Measurements from ENCODE around the gene FCRLA.
A peak's percentile ranks its signal among the peaks of the same experiment; 100 is the strongest.
"Not testable (repeated sequence)": the region's sequence is repeated elsewhere in the genome, so short reads cannot be mapped to it uniquely, and the experiment has no call there.

The FCRLA gene, protein sequence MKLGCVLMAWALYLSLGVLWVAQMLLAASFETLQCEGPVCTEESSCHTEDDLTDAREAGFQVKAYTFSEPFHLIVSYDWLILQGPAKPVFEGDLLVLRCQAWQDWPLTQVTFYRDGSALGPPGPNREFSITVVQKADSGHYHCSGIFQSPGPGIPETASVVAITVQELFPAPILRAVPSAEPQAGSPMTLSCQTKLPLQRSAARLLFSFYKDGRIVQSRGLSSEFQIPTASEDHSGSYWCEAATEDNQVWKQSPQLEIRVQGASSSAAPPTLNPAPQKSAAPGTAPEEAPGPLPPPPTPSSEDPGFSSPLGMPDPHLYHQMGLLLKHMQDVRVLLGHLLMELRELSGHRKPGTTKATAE

DNA sequence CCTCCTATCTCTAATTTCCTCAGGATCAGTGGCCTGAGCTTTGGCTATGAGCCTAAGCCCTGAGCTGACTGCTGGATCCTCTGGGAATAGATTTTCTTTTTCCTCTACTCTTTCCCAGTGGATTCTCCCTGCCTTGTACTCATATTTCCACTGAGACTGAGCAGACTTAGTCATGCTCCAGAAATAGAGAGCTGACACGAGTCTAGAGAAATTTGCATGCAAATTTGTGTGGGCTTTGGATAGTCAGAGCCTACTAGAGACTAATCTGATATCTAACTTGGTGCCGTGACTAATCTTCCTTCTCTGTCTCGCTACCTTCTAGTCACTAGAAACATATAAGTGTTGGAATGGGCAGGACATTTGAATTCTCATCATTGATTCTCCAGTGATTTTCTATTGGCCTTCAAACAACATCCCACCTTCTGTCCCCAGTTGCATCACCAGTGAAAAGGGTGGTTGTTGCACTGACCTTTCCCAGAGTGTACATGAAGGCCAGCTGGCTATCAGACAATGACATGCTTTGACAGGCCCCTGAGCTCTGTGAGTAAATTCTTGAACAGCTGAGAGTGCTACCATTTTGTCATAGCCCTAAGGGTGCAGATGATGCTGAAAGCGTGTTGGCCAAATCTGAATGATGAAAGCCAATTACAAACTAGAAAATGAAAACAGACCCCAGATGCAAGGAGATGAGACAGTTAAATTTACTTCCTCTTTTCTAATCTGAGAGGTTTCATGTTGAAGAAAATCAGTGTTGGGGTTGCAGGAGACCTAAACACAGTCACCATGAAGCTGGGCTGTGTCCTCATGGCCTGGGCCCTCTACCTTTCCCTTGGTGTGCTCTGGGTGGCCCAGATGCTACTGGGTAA is at the start of gene FCRLA:
FCRLA (plus strand) TSS at position 748 of the 866 bp plus-strand sequence; CDS start at position 784, 36 bp downstream.
- no peak for DNase-seq

DNA sequence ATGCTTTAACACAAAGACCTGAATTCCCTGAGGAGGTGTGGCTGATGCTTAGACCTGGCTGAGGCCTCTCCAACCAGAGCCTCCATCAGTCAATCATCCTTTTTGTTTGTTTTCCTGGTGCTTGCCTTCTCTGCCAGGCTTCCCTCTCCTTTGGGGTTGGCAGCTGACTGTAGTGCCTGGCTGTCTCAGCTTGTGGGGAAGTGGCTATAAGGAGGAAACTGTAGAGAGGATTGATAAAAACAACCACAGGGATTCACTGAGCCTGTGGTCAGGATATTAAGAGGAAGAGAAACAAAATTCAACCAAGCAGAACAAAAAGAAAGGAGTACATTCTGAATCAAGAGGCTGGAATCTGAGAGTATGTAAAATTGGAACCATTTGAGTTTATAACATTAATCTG is 48.5 kb upstream of the FCRLA start:
- not testable (repeated sequence) for DNase-seq

DNA sequence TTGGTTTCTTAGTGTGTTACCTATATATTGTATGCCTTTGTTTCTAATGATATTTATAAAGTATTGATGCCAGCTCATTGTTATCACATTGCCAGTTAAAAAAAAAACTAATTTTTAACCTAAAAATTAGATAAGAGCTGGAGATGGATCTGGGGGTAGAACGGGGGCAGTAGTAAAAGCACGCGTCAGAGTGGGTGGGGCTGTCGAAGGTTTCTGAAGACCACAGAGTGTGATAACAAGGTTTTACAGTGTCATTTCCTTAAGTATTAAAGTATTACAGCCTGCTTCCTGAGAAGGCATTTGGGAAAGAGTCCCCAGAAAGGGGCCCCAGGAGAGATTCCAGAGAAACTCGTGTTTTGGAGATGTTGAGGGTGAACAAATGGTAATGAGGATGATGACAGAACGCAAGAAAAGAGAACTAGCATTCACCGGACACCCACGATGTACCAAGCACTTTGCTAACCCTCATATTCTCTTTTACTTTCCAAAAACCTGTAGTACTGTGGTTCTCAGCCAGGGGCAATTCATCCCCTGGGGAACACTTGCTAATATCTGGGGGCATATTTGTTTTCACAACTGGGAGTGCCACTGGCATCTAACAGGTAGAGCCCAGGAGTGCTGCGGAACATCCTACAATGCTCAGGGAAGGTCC is 45.2 kb upstream of the FCRLA start:
- not testable (repeated sequence) for DNase-seq

DNA sequence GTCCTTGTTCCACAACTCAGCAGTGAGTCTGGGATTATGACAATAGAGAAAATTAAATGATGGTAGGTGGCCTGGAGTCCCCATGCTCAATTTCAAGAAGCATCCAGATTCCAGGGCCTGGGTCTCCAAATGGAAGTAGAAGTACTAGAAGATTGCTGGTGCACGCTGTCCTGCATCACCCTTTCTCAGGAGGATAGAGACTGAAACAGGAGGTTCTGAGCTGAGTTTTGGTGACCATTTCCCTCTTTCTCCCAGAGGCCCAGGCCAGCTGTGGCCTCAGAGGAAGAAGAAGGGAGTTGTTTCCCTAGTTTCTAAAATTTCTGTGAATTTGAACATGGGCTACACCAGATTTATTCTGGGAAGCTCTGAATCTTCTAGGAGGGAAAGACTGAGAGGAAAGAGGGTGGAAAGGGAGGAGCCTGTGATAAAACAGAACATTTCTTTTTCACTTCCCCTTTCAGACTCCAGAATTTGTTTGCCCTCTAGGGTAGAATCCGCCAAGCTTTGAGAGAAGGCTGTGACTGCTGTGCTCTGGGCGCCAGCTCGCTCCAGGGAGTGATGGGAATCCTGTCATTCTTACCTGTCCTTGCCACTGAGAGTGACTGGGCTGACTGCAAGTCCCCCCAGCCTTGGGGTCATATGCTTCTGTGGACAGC is 44.2 kb upstream of the FCRLA start, which contains the start of gene FCGR2B:
FCGR2B (plus strand) TSS at position 460 of the 656 bp plus-strand sequence; CDS start at position 559, 99 bp downstream.
- not testable (repeated sequence) for DNase-seq

DNA sequence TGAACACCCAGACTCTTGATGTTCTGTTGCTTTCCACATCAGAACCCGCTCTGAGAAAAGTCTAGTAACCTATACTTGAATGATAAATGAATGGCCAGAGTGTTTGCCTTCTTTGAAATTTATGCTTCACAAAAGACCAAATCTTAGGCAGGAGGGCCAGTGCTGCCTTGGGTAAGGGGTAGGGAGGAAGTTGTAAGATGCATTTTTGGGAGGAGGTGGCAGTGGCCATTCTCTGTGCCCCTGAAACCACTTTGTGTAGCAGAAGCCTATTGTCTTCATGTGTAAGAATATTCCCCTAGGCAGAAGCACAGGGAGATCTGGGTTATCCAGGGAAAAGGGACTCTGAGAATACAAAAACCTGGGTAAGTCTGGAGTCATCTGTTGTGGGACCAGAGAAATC is 43.5 kb upstream of the FCRLA start:
- DNase-seq, result not testable (repeated sequence)

DNA sequence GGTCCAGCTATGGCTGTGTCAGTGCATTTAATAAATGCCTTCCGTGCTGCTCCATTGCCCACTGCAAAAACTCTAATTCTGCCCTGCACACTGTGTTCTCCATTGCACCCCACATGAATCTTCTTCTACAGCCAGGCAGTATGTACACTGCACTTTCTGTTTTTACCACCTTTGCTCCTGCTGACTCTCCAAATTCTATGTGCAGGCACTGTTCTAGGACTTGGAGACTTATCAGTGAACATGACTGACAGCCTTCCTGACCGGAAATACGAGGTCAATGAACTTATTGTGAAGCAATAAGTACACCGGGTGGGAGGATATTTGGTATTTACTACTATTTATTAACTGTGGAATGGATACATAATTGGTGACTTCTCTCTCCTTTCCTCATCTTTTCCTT is 42.3 kb upstream of the FCRLA start:
- not testable (repeated sequence) for DNase-seq

DNA sequence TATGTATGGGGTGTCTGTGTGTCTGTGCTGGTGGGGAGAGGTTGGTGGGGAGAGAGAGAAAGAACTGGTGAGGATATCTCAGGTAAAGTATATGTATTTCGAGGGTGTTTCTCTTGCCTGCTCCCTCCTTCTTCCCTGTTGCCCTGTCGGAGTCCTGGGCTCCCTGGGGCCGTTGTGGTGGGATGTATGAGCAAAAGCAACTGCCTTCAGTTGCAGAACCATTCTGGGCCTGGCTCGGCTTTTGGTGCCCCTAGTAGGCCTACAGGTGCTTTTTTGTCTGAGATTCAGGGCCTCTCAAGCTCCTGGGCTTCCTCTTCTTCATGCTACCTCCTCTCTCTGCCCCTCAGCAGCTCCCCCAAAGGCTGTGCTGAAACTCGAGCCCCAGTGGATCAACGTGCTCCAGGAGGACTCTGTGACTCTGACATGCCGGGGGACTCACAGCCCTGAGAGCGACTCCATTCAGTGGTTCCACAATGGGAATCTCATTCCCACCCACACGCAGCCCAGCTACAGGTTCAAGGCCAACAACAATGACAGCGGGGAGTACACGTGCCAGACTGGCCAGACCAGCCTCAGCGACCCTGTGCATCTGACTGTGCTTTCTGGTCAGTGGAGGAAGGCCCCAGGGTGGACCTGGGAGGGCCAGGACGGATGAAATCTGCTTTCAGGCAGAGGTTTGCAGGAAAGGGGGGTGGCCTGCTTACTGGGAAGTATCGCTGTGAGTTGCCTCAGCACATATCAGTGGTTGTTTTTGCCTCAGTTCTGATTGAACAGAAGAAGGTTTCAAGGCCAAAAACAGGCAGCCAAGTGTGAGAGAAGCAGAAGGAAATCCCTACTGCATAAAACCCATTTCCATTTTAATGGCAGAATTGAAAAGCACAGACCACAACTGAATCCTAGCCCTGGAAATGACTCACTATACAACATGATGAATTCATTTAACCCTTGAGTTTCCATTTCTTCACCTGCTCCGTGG is 35.7 kb upstream of the FCRLA start:
- not testable (repeated sequence) for DNase-seq

DNA sequence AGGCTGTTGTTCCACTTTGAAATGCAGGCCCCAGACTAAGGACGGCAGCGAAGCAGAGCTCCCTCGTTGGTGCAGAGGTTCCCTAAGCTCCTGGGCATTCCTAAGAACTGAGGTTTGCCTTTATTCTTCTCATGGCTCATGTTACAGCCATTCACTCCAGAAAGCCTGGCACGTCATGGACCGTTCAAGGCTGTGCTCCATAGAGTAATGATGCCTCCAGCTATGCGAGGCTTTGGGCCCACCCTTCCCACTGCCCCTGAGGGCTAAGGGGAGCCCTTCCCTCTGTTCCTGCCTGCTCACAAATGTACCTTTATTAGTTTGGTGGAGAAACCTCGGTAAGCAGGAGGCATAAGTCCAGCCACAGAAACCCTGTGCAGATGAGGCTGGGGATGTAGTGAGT is 33.6 kb upstream of the FCRLA start:
- DNase-seq, result not testable (repeated sequence)

DNA sequence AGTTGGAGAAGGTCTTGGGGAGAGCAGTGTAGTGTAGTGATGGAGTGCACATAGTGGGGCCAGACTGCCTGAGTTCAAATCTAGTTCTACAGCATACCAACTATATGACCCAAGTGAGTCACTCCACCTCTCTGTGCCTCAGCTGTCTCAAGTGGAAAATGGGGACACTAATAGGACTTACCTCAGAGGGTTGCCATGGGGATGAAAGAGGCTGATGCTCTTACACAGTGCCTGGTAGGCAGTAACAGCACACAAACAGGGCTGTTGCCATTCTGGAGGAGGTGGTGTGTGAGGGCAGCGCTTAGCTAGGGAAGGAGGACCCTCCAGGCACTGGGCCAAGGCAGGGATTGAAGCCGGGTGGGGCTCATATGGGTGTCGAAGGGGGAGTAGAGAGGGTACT is 32.6 kb upstream of the FCRLA start:
- not testable (repeated sequence) for DNase-seq

DNA sequence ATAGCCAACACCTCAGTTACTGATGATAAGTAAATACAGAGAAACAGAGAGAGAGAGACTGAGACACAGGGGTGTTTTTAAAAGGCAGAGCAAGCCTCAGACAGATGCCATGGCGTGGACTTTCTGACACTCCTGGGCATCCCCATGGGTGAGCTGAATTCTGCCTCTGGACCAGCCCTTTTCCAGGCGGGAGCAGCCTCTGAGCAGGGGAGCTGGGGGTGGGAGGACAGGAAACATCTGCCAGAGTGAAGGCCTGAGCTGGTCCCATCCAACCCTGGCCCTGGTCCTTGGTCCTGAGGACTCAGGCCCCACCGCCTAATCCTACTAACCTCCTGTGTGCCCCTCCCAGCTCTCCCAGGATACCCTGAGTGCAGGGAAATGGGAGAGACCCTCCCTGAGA is 32.1 kb upstream of the FCRLA start:
- not testable (repeated sequence) for DNase-seq

DNA sequence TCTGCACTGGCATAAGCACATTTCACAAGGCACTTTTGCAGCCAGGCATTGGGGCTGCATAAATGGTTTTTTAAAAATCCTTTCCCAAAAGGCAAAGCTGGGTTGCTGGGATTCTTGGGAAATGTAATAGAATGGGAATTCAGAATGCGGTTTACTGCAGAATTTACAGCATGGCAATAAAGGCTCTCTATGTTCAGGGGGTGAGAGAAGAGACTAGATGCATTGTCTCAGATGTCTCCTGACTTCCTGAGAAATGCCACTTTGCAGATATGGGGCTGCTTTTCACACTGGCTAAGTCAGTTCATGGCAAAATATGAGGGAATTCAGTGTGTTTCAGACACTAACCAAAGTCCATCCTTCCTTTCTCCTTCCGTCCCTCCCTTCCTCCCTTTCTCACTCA is 30.6 kb upstream of the FCRLA start:
- DNase-seq, result no peak

DNA sequence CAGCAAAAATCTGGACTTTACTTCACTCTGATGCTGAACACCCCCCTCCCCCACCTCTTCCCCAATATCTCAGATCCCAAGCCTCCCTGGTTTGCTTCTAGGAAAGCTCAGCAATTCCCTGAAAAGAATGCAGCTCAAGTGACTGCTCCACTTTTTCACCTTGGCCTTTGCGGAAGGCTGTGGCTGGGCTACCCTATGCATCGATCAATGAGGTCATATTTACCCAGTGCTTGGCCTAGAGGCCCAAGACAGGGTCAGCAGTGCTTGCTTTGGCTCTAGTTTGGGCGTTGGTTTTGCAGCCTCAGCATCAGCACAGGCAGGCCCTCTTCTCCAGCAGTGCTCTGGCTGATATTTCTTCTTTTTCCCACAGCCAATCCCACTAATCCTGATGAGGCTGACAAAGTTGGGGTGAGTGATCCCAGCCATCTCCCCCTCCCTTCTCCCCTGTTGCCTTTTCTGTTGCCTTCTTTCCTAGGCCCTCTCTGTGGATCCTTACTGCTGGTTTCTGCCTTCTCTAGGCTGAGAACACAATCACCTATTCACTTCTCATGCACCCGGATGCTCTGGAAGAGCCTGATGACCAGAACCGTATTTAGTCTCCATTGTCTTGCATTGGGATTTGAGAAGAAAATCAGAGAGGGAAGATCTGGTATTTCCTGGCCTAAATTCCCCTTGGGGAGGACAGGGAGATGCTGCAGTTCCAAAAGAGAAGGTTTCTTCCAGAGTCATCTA is 29.9 kb upstream of the FCRLA start:
- no peak for DNase-seq

DNA sequence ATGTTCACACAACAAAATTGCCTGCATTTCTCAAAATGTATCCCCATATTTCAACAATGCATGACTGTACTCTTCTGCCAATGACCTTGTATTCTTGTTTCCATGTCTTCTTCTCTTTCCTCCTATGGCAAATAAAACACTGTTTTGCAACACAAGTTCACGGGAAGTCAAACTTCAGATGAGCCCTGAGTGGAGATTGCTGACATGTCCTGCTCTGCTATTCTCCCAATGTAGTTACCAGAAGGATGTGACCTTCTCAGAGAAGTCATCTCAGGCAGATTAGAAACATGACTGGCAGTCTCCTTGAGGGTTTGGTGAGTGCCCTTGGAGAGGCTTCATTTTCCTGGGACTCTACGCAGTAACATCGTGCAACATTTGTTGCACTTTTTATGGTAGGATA is 28.5 kb upstream of the FCRLA start:
- DNase-seq, result no peak

DNA sequence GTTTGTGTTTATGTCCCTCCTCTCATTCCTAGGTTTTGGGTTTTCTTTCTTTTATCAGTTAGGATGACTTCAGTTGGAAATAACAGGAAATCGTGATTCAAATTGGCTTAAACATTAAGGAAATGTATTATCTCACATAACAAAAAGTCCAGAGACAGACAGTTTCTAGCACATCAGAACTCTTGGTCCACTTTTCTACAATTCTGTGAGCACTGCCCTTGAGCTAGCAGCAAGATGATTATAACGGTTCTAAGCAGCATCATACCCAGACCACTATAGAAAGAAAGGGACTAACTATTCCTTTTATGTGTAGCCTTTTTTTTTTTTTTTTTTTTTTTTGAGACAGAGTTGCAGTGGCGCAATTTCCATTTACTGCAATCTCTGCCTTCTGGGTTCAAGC is 25.1 kb upstream of the FCRLA start:
- no peak for DNase-seq

DNA sequence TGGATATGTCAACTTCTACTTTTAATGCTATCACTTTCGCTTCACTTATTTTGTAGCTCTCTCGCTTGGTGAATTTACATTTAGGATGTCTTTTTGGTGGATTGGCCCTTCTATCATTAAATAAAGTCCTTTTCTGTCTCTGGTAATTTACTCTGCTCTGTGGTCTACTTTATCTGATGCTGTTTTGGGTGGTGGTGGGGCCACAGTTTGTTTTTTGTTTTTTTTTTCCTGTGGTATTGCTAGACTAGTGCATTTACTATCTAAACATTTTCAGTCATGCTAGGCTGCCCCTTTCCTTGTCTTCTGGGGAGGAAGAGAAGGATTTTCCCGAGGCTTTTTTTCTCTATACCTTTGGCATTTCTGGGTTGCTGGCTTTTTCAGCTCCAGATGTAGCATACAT is 18.1 kb upstream of the FCRLA start:
- DNase-seq, result no peak

DNA sequence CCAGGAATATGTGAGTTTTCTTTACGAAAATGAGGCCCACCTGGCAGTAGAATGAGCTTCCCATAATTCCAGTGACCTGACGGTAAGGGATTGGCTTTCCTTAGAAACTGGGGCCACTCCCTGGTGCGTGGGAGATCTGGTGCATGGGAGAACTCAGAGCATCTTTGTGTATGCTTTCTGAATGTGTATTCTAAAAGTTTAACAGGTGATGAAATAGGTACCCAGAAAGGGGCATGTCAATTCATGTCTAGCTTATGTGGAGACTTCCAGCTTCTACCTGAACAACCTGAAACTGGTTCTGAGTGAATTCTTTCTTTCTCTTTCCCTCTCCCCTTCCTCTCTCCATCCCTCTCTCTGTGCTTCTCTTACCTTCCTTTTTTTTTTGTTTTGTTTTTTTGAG is 15.2 kb upstream of the FCRLA start:
- no peak for DNase-seq

DNA sequence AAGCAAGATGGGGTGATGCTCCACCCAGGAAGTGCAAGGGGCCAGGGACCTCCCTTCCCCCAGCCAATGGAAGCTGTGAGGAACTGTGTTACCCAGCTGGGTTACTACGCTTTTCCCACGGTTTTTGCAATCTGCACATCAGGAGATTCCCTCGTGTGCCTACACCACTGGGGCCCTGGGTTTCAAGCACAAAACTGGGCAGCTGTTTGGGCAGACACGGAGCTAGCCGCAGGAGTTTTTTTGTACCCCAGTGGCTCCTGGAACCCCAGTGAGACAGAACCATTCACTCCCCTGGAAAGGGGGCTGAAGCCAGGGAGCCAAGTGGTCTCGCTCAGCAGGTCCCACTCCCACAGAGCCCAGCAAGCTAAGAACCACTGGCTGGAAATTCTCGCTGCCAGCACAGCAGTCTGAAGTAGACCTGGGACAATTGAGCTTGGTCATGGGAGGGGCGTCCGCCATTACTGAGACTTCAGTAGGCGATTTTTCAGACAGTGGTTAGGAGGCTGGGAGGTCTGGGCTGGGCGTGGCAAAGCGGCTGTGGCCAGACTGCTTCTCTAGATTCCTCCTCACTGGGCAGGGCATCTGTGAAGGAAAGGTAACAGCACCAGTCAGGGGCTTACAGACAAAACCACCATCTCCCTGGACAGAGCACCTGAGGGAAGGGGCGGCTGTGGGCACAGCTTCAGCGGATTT is 13.9 kb upstream of the FCRLA start:
- peak; percentile 4 for DNase-seq

DNA sequence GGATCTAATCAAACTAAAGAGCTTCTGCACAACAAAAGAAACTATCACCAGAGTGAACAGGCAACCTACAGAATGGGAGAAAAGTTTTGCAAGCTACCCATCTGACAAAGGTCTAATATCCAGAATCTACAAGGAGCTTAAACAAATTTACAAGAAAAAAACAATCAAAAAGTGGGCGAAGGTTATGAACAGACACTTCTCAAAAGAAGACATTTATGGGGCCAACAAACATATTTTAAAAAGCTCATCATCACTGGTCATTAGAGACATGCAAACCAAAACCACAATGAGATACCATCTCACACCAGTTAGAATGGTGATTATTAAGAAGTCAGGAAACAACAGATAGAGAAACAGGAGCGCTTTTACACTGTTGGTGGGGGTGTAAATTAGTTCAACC is 8.7 kb upstream of the FCRLA start:
- not testable (repeated sequence) for DNase-seq

DNA sequence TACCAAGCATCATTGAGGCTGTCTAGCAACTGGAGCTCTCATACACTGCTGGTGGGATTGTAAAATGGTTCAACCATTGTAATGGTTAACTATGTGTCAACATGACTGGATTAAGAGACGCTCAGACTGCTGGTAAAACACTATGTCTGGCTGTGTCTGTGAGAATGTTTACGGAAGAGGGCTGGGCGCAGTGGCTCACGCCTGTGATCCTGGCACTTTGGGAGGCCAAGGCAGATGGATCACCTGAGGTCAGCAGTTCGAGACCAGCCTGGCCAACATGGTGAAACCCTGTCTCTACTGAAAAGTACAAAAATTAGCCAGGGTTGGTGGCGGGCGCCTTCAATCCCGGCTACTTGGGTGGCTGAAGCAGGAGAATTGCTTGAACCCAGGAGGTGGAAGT is 4.8 kb upstream of the FCRLA start:
- no peak for DNase-seq

DNA sequence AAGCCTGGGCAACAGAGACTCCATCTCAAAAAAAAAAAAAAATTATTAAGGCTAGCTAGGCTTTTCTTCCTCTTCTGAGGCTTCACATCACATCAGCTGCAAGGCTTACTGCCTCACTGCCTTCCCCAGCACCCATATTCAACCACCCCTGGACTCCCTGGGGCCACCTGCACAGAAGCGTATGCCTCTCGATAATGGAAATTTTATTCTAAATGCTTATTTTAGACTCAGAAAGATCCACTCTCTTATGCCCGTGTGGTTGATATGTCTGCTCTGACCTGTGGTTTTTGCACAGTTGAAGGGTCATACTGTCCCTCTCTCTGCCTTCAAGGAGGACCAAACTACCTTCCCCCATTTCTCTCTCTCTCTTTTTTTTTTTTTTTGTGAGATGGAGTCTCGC is 1.5 kb upstream of the FCRLA start:
- DNase-seq, result no peak

Data from NCI-H1694 (cell line).